Spleen (tissue), 7 donors: Measurements from ENCODE around the gene OR5H6.

Experiments
- POLR2A ChIP-seq, 3 donors: fragments of 450-650 bp; IDR thresholded peaks; one replicate each; pipeline ENCODE4 v1.5.1; 2017; ENCODE audit warnings: antibody characterized with exemption in 3 of 3, mild to moderate bottlenecking in 1 of 3
- POLR2AphosphoS5 ChIP-seq, 3 donors: sonication (generic); formaldehyde crosslinking; IDR thresholded peaks; one replicate each; pipeline ENCODE4 v1.5.1; 2017; ENCODE audit warnings: antibody characterized with exemption in 3 of 3
- TF ChIP-seq, protein P1 (sequence below), 11 experiments: fragments of 200-600 bp in 7 of 11; fragments of 450-650 bp in 4 of 11; sonication (generic) in 4 of 11; IDR thresholded peaks in 8 of 11; conservative IDR thresholded peaks in 3 of 11; 1 replicate in 7 of 11; 2 replicates in 4 of 11; pipeline versions ENCODE4 v1.4.0 to v1.8.0; 2016 to 2021; ENCODE audit warnings: antibody characterized with exemption in 11 of 11, inconsistent platforms in 4 of 11, mild to moderate bottlenecking in 1 of 11
- donor health status: DM: no; HTN: no; CAD: no; lungs with moderate emphysema.
- donor health status: DM: no; HTN: no; CAD: no.
- donor health status: DM: no; HTN: no; CAD: no.

GRCh38 chr3:98262046-98262445, 2.0 kb upstream of the OR5H6 start:
- TF ChIP-seq, protein P1, sequence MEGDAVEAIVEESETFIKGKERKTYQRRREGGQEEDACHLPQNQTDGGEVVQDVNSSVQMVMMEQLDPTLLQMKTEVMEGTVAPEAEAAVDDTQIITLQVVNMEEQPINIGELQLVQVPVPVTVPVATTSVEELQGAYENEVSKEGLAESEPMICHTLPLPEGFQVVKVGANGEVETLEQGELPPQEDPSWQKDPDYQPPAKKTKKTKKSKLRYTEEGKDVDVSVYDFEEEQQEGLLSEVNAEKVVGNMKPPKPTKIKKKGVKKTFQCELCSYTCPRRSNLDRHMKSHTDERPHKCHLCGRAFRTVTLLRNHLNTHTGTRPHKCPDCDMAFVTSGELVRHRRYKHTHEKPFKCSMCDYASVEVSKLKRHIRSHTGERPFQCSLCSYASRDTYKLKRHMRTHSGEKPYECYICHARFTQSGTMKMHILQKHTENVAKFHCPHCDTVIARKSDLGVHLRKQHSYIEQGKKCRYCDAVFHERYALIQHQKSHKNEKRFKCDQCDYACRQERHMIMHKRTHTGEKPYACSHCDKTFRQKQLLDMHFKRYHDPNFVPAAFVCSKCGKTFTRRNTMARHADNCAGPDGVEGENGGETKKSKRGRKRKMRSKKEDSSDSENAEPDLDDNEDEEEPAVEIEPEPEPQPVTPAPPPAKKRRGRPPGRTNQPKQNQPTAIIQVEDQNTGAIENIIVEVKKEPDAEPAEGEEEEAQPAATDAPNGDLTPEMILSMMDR (IDR thresholded peaks at IDR 0.05 in 8 of 11, conservative IDR thresholded peaks at IDR 0.05 in 3 of 11) = no peak
- TF ChIP-seq POLR2AphosphoS5 (IDR thresholded peaks at IDR 0.05) (no peak), POLR2A (IDR thresholded peaks at IDR 0.05) (no peak)
